GM13977 (cell line): ENCODE data around the gene HOXA6.

Source experiments
- DNase-seq: peaks from one replicate; pipeline ENCODE4 v3.0.0; 2012; ENCODE audit warnings: low spot score
- CTCF ChIP-seq: IDR thresholded peaks from 2 replicates; pipeline ENCODE4 v1.5.1; 2012; ENCODE audit warnings: mild to moderate bottlenecking, control low read depth; ENCODE audit not compliant: insufficient read depth; ENCODE audit errors: extremely low read depth, missing control alignments
- in situ Hi-C: fragments of 300-500 bp; cut with MboI; formaldehyde crosslinking; loops from one replicate; pipeline ENCODE4 v1.12.0; 2022; ENCODE audit warnings: low sequenced_read_pairs, low pct_unique_long_range_greater_than_20kb, mixed read lengths, inconsistent platforms; ENCODE audit not compliant: unreplicated experiment

HOXA6 gene

GRCh38 chr7:27106181-27106900 lies 41.2 kb downstream of the HOXA6 start:
- in situ Hi-C loops: no loop called here
- no peak for DNase-seq
- no peak for TF ChIP-seq CTCF

- DNase-seq: no peak
- in situ Hi-C loops: no loop called here
- TF ChIP-seq CTCF: no peak
Measured at GRCh38 chr7:27105301-27106031, 42.1 kb downstream of the HOXA6 start.

- in situ Hi-C loops: no loop called here
- no peak for TF ChIP-seq CTCF
Measured at GRCh38 chr7:27104341-27105058, 43.1 kb downstream of the HOXA6 start.

GRCh38 chr7:27103489-27104226 lies 43.9 kb downstream of the HOXA6 start:
- in situ Hi-C loops: no loop called here
- no peak for TF ChIP-seq CTCF
- DNase-seq: no peak

More at GRCh38 chr7:27104341-27105058, 43.1 kb downstream of the HOXA6 start:
- DNase-seq: no peak

GRCh38 chr7:27102581-27103442 lies 44.8 kb downstream of the HOXA6 start, which contains the start of gene HOXA2:
TSS of gene HOXA2 (minus strand) at chr7:27102683. CDS start at chr7:27102500, 183 bp downstream.
- no peak for TF ChIP-seq CTCF
- DNase-seq: no peak
- in situ Hi-C loops: no loop called here
